CD4-positive, alpha-beta T cell treated with Interleukin-10 for 1 hour (primary cell): ENCODE data around the gene CAMK2A.

Experiments
- DNase-seq: peaks from one replicate; pipeline ENCODE4 v3.0.0-alpha.2; 2020

Gene CAMK2A

GRCh38 chr5:150208187-150209098, 81.1 kb downstream of the CAMK2A start:
- DNase-seq = no peak

- no peak for DNase-seq
Measured at GRCh38 chr5:150206779-150207115, 82.8 kb downstream of the CAMK2A start.

GRCh38 chr5:150206098-150206778, 83.3 kb downstream of the CAMK2A start:
- DNase-seq = no peak

DNA sequence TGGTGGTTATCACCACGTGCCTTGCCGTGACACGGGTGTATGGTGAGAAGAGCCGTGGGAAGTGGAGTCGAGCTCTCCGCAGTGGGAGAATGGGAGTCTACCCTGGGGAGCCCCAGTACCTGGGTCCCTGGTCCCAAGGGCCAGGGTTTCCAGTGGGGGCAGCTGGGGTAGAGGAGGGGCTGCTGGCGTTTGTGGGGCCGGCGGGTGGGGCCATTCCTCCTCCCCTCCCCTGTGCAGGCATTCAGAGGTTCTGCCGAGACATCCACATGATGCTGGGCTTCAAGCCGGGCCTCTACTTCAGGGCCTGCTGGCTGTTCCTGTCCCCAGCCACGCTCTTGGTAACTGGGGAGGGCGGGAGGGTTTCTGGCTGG, 85.0 kb downstream of the CAMK2A start:
- DNase-seq = no peak

DNA sequence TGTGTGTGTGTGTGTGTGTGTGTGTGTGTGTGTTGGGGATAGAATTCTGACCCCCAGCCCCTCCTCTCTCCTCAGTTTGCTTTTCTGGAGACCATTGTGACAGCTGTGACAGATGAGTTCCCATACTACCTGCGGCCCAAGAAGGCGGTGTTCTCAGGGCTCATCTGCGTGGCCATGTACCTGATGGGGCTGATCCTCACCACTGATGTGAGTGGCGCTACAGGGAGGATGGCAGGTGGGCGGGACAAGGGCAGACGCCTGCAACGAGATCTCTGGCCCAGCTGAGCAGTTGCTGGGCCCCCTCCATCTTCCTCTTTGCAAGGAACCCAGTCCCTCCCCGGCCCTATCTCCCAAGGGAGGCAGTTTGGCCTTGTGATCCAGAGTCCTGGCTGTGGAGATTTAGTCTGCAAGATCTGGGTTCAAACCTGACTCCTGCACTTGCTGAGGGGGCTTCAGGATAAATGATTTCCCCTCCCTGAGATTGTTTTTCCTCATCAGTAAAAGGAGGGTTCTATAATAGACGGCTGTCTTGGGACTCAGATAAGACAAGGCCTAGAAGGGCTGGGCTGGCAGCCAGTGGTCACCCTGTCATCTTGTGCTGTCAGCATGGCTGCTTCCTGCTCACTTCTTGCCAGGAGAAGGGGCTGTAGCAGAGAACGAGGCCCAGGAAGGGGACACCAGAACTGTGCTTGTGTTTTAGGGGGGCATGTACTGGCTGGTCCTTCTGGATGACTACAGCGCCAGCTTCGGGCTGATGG, 85.6 kb downstream of the CAMK2A start:
- DNase-seq = no peak

DNA sequence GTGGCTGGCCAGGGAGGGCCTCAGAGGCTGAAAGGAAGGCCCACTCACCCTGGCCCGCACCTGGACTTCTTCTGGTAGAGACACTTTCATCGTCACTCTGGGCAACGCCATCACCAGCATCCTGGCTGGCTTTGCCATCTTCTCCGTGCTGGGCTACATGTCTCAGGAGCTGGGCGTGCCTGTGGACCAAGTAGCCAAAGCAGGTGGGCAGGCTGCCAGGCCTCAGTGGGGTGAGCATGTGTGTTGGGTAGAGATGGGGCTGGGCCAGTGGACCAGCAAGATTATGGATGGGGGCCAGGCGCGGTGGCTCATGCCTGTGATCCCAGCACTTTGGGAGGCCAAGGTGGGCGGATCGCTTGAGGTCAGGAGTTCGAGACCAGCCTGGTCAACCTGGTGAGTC, 87.1 kb downstream of the CAMK2A start:
- no peak for DNase-seq

DNA sequence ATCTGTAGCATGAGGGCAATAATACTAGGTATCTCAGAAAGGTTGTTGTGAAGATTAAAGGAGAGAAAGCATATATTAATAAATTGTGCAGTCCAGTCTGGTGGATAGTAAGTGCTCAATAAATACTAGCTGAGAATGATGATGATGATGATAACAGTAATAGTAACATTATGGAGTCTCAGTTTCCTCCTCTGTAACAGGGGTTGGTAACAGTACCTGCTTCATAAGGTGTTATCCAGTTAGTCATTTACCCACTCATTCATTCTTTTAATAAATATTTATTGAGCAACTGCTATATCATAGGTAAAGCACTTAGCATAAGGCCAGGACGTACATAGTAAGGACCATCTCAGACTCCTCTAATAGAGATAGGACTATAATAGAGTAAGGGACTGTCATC, 92.1 kb downstream of the CAMK2A start:
- DNase-seq = no peak

- no peak for DNase-seq
Measured at GRCh38 chr5:150196986-150197385, 92.6 kb downstream of the CAMK2A start.

DNA sequence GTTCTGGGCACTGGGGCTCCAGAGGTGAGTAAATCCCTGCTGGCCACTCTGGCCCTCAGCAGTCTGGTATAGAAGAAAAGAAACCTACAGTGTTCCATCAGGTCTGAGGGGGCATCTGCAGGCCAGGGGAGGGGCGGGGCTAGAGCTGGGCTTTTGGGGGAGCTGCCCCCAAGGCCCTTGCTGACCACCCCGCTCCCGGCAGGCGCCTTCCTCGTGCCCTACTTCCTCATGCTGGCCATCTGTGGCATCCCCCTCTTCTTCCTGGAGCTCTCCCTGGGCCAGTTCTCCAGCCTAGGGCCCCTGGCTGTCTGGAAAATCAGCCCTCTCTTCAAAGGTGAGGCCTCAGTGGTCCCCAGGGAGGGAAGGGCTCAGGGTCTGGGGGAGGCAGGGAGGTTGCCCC, 93.1 kb downstream of the CAMK2A start:
- DNase-seq = no peak

- no peak for DNase-seq
Measured at GRCh38 chr5:150195736-150196485, 93.7 kb downstream of the CAMK2A start.

- DNase-seq = no peak
Measured at GRCh38 chr5:150192462-150192861, 97.1 kb downstream of the CAMK2A start.

GRCh38 chr5:150190987-150191386, 98.6 kb downstream of the CAMK2A start:
- DNase-seq = no peak

GRCh38 chr5:150190503-150190979, 99.0 kb downstream of the CAMK2A start:
- DNase-seq = no peak

GRCh38 chr5:150189728-150190502, 99.7 kb downstream of the CAMK2A start, which contains the start of gene SLC6A7:
Gene SLC6A7, plus strand, starts transcription at chr5:150190062. Its CDS starts 266 bp downstream, at chr5:150190328.
- DNase-seq = no peak

- DNase-seq = no peak
Measured at GRCh38 chr5:150189326-150189725, 100.2 kb downstream of the CAMK2A start.

DNA sequence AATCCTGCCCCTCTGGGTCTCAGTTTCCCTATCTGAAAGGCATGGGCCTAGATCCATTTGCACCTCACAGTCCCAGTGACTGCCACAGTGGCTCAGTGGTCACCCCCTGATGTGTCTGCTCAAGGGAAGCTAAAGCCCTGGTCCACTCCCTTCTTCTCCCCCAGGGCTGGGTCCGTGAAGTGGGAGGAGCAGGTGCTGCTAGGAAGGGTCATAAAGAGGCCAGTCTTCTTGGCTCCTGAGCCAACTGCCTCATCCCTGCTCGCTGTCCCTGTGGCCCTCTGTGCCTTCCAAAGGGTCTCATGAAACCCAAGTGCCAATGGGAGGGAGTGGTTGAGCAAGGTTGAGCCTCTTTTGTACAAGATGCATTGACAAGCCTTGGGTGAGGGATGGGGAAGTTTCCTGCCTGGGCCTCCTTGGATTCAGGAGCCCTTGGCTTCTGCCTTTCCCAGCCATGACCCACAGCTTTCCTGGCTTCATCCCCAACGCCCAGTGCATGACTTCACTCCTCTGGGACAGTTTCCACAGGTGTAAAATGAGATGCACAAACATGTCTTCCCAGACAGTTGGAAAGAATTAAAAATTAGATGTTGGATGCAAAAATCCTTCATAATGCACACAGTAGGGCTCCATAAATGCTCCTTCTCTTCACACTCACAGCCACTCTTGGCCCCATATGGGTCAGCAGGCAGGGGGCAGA, 101.3 kb downstream of the CAMK2A start:
- DNase-seq = no peak

DNA sequence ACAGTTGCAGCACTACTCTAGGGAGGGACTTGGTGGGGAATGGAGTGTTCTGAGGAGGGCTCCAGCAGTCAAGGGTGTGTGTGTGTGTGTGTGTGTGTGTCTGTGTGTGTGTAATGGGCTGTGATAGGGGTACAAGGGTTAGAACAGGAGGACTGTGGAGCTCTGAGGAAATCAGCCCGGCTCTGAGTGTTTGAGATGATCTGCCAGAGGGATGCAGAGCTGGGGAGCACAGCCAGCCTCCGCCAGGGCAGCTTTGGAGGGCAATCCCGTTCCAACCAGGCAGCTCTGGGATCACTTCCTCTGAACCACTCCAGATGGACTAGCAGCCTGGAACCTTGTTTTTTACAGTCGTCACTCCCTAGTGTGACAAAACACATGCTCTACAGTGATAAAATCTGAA, 102.7 kb downstream of the CAMK2A start:
- DNase-seq = no peak

DNA sequence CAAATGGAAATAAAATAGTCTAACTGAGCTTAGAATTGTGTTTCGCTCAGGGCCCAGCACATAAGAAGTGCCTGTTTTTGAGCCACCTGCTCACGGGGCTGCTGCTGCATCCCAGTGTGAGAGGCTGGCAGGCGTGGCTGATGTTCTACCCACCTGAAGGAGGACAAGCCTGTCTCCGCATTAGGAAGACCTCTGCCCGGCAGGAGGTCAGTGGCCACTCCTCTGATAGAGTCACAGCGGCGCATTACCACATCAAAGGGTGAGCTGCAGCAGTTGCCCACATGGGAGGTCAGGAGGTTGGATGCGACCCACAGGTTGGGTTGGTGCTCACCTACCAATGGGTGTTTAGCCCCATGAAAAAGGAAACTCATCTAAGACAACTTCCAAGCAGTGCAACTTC, 103.4 kb downstream of the CAMK2A start:
- no peak for DNase-seq

- no peak for DNase-seq
Measured at GRCh38 chr5:150184990-150185912, 104.3 kb downstream of the CAMK2A start.

DNA sequence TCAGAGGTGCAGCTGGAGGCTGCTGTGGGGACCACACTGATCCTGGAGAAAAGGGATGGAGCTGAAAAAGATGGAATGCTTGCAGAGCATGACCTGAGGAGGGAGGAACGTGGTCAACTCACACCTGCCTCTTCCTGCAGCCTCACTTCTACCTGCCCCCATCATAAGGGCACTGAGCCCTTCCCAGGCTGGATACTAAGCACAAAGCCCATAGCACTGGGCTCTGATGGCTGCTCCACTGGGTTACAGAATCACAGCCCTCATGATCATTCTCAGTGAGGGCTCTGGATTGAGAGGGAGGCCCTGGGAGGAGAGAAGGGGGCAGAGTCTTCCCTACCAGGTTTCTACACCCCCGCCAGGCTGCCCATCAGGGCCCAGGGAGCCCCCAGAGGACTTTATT, 105.6 kb downstream of the CAMK2A start:
- no peak for DNase-seq
